HG03460 (cell line): Measurements from ENCODE around the gene MAGEB1.

Experiments
- ATAC-seq: cut with Tn5 transposase; IDR thresholded peaks from one replicate; pipeline ENCODE4 v1.9.1; 2021; ENCODE audit not compliant: unreplicated experiment

MAGEB1 gene

GRCh38 chrX:30296408-30297254, 49.7 kb downstream of the MAGEB1 start:
- ATAC-seq: no peak

DNA sequence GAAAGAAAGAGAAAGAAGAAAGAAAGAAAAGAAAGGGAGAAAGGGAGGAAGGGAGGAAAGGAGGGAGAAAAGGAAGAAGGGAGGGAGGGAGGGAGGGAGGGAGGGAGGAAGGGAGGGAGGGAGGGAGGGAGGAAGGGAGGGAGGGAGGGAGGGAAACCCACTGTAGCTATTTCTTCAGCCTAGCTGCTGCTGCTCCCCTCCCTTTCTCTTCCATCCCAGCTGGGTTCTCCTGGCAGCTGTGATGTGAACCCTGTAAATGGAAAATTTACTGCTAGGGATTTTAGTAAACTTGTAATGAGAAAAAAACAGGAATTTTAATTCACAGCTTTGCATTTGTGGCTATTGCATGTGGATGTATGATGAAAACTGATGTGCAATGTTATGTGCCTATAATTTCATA, 54.3 kb downstream of the MAGEB1 start:
- ATAC-seq: no peak
